GM23338 (cell line): ENCODE data around the gene STEAP3.

Experiments used
- CREB1 ChIP-seq: fragments of 250-450 bp; sonication (Bioruptor Pico); IDR thresholded peaks from 2 replicates; pipeline ENCODE4 v1.5.0; 2020; ENCODE audit warnings: low read depth, mild to moderate bottlenecking, moderate library complexity
- CTCF ChIP-seq, 2 experiments: fragments of 200-600 bp in 1 of 2; sonication (generic) in 1 of 2; conservative IDR thresholded peaks; 2 replicates each; pipeline versions ENCODE4 v1.5.1 to v1.6.1; 2016 to 2017; ENCODE audit warnings: antibody characterized with exemption in 2 of 2, low read depth in 2 of 2, mild to moderate bottlenecking in 2 of 2, moderate library complexity in 1 of 2
- EZH2 ChIP-seq: fragments of 200-600 bp; sonication (generic); IDR thresholded peaks from one replicate; pipeline ENCODE4 v1.8.0; 2017; ENCODE audit warnings: antibody characterized with exemption, mild to moderate bottlenecking, low read depth; ENCODE audit not compliant: unreplicated experiment
- EZH2phosphoT487 ChIP-seq: fragments of 200-600 bp; sonication (generic); IDR thresholded peaks from one replicate; pipeline ENCODE4 v1.8.1; 2018; ENCODE audit warnings: antibody characterized with exemption; ENCODE audit not compliant: unreplicated experiment
- POLR2AphosphoS5 ChIP-seq: IDR thresholded peaks from 2 replicates; pipeline ENCODE4 v1.6.1; 2016; ENCODE audit warnings: antibody characterized with exemption, low read depth
- TF ChIP-seq, protein P1 (sequence below): IDR thresholded peaks from one replicate; pipeline ENCODE4 v1.6.1; 2018; ENCODE audit warnings: antibody characterized with exemption; ENCODE audit not compliant: unreplicated experiment

GRCh38 chr2:119311831-119312230 lies 88.2 kb downstream of the STEAP3 start:
- TF ChIP-seq, protein P1, sequence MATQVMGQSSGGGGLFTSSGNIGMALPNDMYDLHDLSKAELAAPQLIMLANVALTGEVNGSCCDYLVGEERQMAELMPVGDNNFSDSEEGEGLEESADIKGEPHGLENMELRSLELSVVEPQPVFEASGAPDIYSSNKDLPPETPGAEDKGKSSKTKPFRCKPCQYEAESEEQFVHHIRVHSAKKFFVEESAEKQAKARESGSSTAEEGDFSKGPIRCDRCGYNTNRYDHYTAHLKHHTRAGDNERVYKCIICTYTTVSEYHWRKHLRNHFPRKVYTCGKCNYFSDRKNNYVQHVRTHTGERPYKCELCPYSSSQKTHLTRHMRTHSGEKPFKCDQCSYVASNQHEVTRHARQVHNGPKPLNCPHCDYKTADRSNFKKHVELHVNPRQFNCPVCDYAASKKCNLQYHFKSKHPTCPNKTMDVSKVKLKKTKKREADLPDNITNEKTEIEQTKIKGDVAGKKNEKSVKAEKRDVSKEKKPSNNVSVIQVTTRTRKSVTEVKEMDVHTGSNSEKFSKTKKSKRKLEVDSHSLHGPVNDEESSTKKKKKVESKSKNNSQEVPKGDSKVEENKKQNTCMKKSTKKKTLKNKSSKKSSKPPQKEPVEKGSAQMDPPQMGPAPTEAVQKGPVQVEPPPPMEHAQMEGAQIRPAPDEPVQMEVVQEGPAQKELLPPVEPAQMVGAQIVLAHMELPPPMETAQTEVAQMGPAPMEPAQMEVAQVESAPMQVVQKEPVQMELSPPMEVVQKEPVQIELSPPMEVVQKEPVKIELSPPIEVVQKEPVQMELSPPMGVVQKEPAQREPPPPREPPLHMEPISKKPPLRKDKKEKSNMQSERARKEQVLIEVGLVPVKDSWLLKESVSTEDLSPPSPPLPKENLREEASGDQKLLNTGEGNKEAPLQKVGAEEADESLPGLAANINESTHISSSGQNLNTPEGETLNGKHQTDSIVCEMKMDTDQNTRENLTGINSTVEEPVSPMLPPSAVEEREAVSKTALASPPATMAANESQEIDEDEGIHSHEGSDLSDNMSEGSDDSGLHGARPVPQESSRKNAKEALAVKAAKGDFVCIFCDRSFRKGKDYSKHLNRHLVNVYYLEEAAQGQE = no peak
- TF ChIP-seq EZH2 = no peak
- TF ChIP-seq POLR2AphosphoS5 = no peak
- no peak for TF ChIP-seq EZH2phosphoT487
- no peak for TF ChIP-seq CREB1 (CRISPR knock-in tag)
- no peak for TF ChIP-seq CTCF (conservative IDR thresholded peaks at IDR 0.05; ENCODE audit: low read depth in 2 of 2)
